HG03575 (cell line): ENCODE results near the gene UBASH3B.

Experiments used
- ATAC-seq: cut with Tn5 transposase; IDR thresholded peaks from one replicate; pipeline ENCODE4 v1.9.1; 2021; ENCODE audit not compliant: unreplicated experiment, insufficient number of reproducible peaks, low FRiP score; ENCODE audit errors: extremely low read depth

Gene UBASH3B

DNA sequence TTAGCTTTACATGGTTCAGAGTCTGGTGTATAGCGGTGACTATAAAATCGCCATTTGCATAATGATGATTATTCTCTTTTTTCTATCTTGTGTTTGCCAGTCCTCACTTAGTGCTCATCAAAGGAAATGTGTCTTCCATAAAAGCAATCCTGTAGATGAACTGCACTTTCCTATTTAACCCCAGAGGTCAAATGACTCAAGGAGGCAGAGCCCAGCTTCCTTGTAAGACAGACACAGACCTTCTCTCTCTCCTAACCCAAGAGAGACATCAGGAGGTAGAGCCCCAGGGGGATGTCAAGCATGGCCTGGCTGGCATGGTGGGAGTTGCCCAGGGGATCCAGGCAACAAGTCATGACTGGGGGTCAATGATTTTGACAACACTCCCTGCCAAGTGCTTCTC, 135.9 kb downstream of the UBASH3B start:
- ATAC-seq: no peak

DNA sequence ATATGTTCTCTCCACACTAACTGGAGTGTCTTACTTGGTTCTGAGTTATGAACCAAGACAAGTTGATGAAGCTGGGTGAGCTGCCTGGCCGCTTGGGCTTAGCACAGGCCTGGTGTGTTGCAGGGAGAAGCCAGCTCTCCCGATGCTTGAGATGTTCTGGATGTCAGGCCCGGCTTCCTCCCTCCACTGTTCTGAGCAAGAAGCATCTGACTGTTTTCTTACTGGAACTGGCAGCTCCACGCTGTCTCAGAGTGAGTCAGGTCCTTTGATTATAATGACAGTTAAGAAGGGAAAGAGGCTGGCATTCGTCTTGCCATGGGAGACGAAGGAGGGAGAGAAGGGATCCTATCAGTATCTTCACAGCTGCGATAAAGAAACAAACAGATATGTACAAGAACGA, 136.3 kb downstream of the UBASH3B start:
- no peak for ATAC-seq

GRCh38 chr11:122793515-122793914, 138.0 kb downstream of the UBASH3B start:
- no peak for ATAC-seq

GRCh38 chr11:122795307-122795706, 139.8 kb downstream of the UBASH3B start:
- ATAC-seq: no peak

GRCh38 chr11:122796128-122796717, 140.7 kb downstream of the UBASH3B start:
- ATAC-seq: no peak

GRCh38 chr11:122797651-122798050, 142.1 kb downstream of the UBASH3B start:
- ATAC-seq: no peak

GRCh38 chr11:122799406-122800105, 144.0 kb downstream of the UBASH3B start:
- no peak for ATAC-seq

DNA sequence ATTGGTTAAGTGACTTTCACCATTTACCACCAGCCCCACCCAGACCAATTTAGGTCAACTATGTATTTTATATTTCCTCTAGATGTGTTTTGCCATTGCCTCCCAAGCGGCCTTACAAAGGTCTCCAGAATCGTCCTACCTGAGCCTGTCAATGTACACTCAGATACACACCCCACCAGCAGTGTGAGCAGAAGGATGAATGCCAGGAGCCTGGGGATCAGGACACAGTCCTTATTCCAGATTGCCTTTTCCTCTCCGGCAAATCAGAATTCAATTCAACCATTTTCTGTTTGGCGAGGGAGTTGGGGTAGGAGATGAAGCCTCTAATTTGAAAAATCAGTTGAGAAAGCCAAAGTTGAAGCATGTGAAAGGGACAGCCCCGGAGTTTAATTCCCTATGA, 147.4 kb downstream of the UBASH3B start:
- ATAC-seq: no peak

DNA sequence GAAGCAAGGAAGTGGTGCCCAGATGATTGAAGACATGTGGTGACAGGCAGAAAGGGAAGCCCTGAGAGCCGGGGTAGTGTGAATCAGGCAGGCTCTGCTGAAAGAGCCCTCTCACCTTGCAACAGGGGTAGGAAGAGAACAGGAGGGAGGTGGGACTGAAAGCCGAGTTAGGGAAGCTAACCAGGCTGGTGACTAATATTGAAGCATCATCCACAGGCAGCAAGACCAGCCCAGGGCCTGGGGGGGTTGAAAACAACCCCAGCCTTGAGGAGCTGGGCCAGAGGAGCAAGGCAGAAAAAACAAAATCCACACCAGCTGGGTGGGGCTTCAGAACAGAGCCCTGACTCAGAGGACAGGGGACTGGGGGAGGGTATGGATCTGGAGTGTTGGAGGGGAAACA, 147.8 kb downstream of the UBASH3B start:
- ATAC-seq: no peak

GRCh38 chr11:122803716-122804115, 148.2 kb downstream of the UBASH3B start:
- ATAC-seq: no peak

GRCh38 chr11:122804161-122804560, 148.6 kb downstream of the UBASH3B start:
- no peak for ATAC-seq

- ATAC-seq: no peak
These were observed 149.3 kb downstream of the UBASH3B start for GRCh38 chr11:122804796-122805195.

GRCh38 chr11:122807731-122808477, 152.4 kb downstream of the UBASH3B start:
- no peak for ATAC-seq

DNA sequence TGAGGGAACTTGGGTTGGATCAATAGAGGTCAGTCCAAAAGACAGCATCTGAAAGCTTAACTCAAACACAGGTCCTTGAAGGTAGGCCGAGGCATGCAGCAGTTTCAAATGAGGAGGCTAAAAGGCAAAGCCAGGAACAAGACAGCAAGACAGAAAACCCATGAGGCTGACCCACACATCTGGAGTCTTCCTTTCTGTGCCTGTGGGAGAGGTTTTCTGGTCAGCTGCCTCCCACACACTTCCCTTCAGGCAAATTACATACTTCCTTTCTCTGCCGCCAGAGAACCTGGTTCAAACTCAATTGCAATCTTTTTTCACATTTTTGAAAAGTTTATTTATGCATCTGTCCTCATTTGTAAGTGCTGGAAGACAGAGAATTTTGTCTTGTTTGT, 153.0 kb downstream of the UBASH3B start:
- peak; percentile 69 for ATAC-seq

DNA sequence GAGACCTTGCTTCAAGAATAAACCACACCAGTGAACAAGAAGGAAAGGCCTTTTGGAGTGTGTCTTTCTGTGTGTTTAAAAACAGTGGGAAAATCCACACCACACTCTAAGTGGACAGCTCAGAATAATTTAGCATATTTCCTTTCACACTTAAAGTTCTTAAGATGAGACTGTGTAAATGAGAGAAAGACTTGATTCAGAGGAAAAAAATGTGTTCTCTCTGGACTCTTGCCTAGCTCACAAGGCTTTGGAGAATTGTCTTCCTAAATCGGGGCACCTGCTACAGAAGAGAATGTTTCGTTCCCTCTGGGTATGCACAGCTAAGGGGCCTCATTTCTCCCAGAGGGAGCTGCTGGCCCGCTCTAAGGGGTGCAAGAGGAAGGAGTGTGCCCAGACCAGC, 154.3 kb downstream of the UBASH3B start:
- ATAC-seq: no peak

GRCh38 chr11:122811721-122812120, 156.2 kb downstream of the UBASH3B start:
- no peak for ATAC-seq

- ATAC-seq: no peak
These were observed 157.1 kb downstream of the UBASH3B start for GRCh38 chr11:122812638-122813037.

- ATAC-seq: no peak
These were observed 157.8 kb downstream of the UBASH3B start for GRCh38 chr11:122813176-122813893.

DNA sequence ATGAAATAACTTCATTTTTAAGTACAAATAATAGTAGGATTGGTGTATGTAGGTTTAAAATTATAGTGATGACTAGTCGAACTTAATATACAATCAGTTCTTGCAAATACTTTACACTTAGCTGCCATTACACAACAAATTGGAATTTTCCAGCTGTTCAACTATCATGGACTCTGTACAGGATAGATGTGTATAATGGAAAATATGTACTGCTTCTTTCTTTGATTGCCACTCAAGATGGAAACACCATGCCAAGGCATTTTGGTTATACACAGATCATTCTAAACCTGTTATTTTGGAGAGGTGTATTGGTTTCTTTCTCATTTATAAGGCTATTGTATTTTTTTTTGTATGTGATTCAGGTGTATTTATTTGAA, 158.4 kb downstream of the UBASH3B start:
- ATAC-seq: no peak

DNA sequence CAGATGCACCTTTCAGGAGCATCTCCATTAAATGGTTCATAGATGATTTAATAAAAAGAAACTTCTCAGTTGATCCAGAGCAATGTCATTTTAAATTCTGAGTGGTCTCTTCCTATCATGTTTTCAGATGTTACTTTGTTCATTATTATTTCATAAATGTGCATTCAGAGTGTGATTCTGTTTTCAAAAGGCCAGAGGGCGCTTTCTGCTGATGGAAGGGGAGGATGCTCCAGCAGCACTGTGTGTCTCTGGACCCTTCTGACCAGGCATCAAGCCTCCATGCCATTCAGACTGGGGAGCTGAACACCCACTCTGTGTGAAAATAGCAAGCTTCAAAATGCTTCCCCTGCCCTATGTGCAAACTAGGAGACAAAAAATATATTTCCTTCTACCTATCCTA, 158.9 kb downstream of the UBASH3B start:
- ATAC-seq: no peak
